Natural killer cell (primary cell): ENCODE data around the gene GPR179. TPM values are rescaled to one million over a fixed set of nuclear protein-coding genes. Genes with fewer than 3 reads are reported as not detected.
"Not testable (repeated sequence)": the region's sequence is repeated elsewhere in the genome, so short reads cannot be mapped to it uniquely, and the experiment has no call there.

Experiments used
- ATAC-seq, 3 donors: fragments of 150-1000 bp in 2 of 3; fragments of 200-7000 bp in 1 of 3; cut with Tn5 transposase; 1 replicate in 1 of 3; 2 replicates in 2 of 3; pipeline ENCODE4 v1.10.0; 2021; ENCODE audit warnings: mild to moderate bottlenecking in 2 of 3, moderate library complexity in 2 of 3
- DNase-seq, 2 donors: peaks; one replicate each; pipeline versions ENCODE4 v3.0.0 to v3.0.0-alpha.2; 2013 to 2021; ENCODE audit warnings: mixed read lengths in 1 of 2
- H3K27ac ChIP-seq: one replicate; pipeline ENCODE4 v1.5.1; 2013; ENCODE audit warnings: mild to moderate bottlenecking, low read length
- H3K27me3 ChIP-seq: one replicate; pipeline ENCODE4 v1.6.1; 2013; ENCODE audit warnings: low read length; ENCODE audit not compliant: control insufficient read depth, insufficient read depth
- H3K36me3 ChIP-seq: one replicate; pipeline ENCODE4 v1.6.1; 2013; ENCODE audit warnings: low read length; ENCODE audit not compliant: control insufficient read depth, insufficient read depth
- H3K4me1 ChIP-seq: one replicate; pipeline ENCODE4 v1.6.1; 2013; ENCODE audit warnings: low read length; ENCODE audit not compliant: control insufficient read depth, insufficient read depth
- H3K4me3 ChIP-seq: one replicate; pipeline ENCODE4 v1.5.1; 2013; ENCODE audit warnings: low read length
- H3K9me3 ChIP-seq: one replicate; pipeline ENCODE4 v1.6.1; 2013; ENCODE audit warnings: low read length; ENCODE audit not compliant: control insufficient read depth, insufficient read depth
- H3K27ac Mint-ChIP-seq, 2 donors: one replicate each; pipeline ENCODE4 v1.8.0; 2022; ENCODE audit warnings: mild to moderate bottlenecking in 2 of 2, mixed read lengths in 2 of 2, moderate library complexity in 1 of 2
- H3K27me3 Mint-ChIP-seq, 2 donors: one replicate each; pipeline ENCODE4 v1.8.0; 2022; ENCODE audit warnings: low read depth in 2 of 2, mixed read lengths in 2 of 2
- H3K36me3 Mint-ChIP-seq: one replicate; pipeline ENCODE4 v1.8.0; 2022; ENCODE audit warnings: mixed read lengths
- H3K4me1 Mint-ChIP-seq, 2 donors: one replicate each; pipeline ENCODE4 v1.8.0; 2022; ENCODE audit warnings: mixed read lengths in 2 of 2
- H3K4me3 Mint-ChIP-seq: one replicate; pipeline ENCODE4 v1.8.0; 2022; ENCODE audit warnings: mild to moderate bottlenecking, moderate library complexity, mixed read lengths
- H3K9me3 Mint-ChIP-seq, 2 donors: one replicate each; pipeline ENCODE4 v1.8.0; 2022; ENCODE audit warnings: mixed read lengths in 2 of 2
- CTCF ChIP-seq: fragments of 200-600 bp; IDR thresholded peaks from one replicate; pipeline ENCODE4 v1.8.0; 2022; ENCODE audit warnings: antibody characterized with exemption
- WGBS: methylation state at CpG from one replicate; pipeline ENCODE4 v1.1.7; 2013; ENCODE audit warnings: missing lambda C conversion rate; ENCODE audit not compliant: insufficient coverage; 5-methylcytosine and 5-hydroxymethylcytosine counted together
- intact Hi-C: fragments of 100-400 bp; cut with micrococcal nuclease; formaldehyde crosslinking; loops from one replicate; pipeline ENCODE4 v1.14.2; 2022
- total RNA-seq, 4 donors: library from RNA; stranded (reverse); fragments of 120-200 nt in 1 of 4; gene quantifications; one replicate each; pipeline versions ENCODE4 v1.2.3 to v1.2.4, GENCODE V29; 2013 to 2022

Gene GPR179
- total RNA-seq, 3 donors from 2014 or later (not counting 1 experiment from before 2014, with no cell fraction given): not detected

DNA sequence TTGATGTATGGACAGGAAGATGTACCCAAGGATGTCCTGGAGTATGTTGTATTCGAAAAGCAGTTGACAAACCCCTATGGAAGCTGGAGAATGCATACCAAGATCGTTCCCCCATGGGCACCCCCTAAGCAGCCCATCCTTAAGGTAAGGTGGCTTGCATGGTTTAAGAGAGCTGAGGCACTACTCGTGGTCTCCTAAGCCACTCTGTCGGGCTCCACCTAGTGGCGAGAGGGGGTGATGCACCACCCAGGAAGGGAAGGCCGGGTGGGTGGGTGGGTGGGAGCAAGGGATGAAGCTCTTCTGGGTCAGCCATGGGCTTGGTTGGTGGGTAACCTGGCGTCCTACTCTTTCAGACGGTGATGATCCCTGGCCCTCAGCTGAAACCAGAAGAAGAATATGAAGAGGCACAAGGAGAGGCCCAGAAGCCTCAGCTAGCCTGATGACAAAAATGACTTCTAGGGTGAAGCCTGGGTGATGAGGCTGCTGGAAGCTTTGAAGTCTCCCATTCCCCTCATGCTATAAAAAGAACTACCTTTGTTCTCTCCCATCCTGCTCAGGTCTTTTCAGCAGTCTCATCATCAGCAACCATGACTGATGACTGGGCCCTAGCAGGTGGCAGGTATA is 21.5 kb downstream of the GPR179 start:
- peaks cover 19% of the 10 kb centered on the region for H3K36me3 ChIP-seq
- peaks cover 0 to 4% of the 10 kb centered on the region in 2 donors for H3K4me1 Mint-ChIP-seq
- H3K9me3 Mint-ChIP-seq: no peaks in the 10 kb centered on the region
- no peaks in the 10 kb centered on the region for H3K9me3 ChIP-seq
- DNase-seq (peak; percentile 65 to 82), ATAC-seq (peak; percentile 85 to 94 (median 94))
- intact Hi-C loops: no loop called here
- no peak overlapping the region for H3K27ac Mint-ChIP-seq
- no peak overlapping the region for H3K4me3 Mint-ChIP-seq
- H3K36me3 Mint-ChIP-seq: no peaks in the 10 kb centered on the region
- no peaks in the 10 kb centered on the region for H3K27me3 ChIP-seq
- no peak overlapping the region for H3K4me3 ChIP-seq
- H3K4me1 ChIP-seq: no peaks in the 10 kb centered on the region
- peak; percentile 85 for TF ChIP-seq CTCF
- no peak overlapping the region for H3K27ac ChIP-seq
- H3K27me3 Mint-ChIP-seq: no peaks in the 10 kb centered on the region
- WGBS: 29% methylated on average over 8 of the region's 8 CpGs

- Mint-ChIP-seq H3K27ac (no peak overlapping the region), H3K36me3 (peaks cover 7% of the 10 kb centered on the region), H3K9me3 (no peaks in the 10 kb centered on the region), H3K4me3 (no peak overlapping the region), H3K27me3 (no peaks in the 10 kb centered on the region), H3K4me1 (no peaks in the 10 kb centered on the region)
- Histone ChIP-seq H3K4me1 (no peaks in the 10 kb centered on the region), H3K9me3 (no peaks in the 10 kb centered on the region), H3K27me3 (no peaks in the 10 kb centered on the region), H3K36me3 (peaks cover 19% of the 10 kb centered on the region), H3K4me3 (no peak overlapping the region), H3K27ac (no peak overlapping the region)
- intact Hi-C loops: no loop called here
- DNase-seq: no peak
- no peak for TF ChIP-seq CTCF
- no peak for ATAC-seq
- WGBS: 95% methylated on average over 10 of the region's 10 CpGs
Observed at GRCh38 chr17:38320482-38320881, 23.3 kb downstream of the GPR179 start.

DNA sequence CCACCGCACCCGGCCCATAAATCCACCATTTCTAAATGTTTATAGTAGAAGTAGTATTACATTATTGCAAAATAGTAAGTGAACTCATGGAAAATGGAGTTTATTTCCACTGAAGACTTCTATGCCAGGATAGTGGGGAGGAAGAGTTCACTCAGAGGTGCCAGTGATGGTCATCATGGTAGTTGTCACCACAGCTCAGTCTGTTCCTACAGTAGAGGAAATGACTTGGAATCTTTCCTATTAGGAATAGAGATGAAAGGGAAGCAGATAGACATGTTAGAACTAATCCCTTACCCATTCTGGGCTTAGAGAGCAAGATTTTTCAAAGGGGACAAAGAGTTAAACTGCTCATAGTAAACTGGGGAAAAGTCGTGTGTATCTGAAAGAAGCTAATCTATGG is 26.7 kb downstream of the GPR179 start:
- H3K27me3 ChIP-seq: no peaks in the 10 kb centered on the region
- H3K36me3 ChIP-seq: peaks cover 10% of the 10 kb centered on the region
- no peak for TF ChIP-seq CTCF
- peak in 1 of 2 donors; percentile 1 for DNase-seq
- Mint-ChIP-seq H3K27ac (no peak overlapping the region), H3K4me3 (no peak overlapping the region), H3K4me1 (no peaks in the 10 kb centered on the region), H3K36me3 (peaks cover 7% of the 10 kb centered on the region), H3K27me3 (no peaks in the 10 kb centered on the region), H3K9me3 (no peaks in the 10 kb centered on the region)
- H3K27ac ChIP-seq: no peak overlapping the region
- H3K4me1 ChIP-seq: no peaks in the 10 kb centered on the region
- H3K4me3 ChIP-seq: no peak overlapping the region
- ATAC-seq: no peak
- no peaks in the 10 kb centered on the region for H3K9me3 ChIP-seq
- 71% methylated on average over 1 of the region's 3 CpGs for WGBS
- intact Hi-C loops: no loop called here

DNA sequence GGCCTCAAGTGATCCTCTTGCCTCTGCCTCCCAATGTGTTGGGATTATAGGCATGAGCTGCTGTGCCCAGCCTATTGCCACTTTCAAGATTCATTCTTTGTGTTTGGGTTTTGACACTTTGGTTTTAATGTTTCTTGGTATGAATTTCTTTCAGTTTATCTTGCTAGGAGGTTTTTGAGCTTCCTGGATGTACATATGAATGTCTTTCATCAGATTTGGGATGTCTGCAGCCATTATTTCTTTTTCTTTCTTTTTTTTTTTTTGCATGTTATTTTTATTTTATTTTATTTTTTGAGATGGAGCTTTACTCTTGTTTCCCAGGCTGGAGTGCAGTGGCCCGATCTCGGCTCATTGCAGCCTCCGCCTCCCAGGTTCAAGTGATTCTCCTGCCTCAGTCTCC is 28.3 kb downstream of the GPR179 start:
- no peaks in the 10 kb centered on the region for H3K4me1 ChIP-seq
- no peak for ATAC-seq
- 67% methylated on average over 3 of the region's 3 CpGs for WGBS
- Mint-ChIP-seq H3K4me1 (no peaks in the 10 kb centered on the region), H3K4me3 (no peak overlapping the region), H3K27me3 (no peaks in the 10 kb centered on the region), H3K36me3 (peaks cover 7% of the 10 kb centered on the region), H3K27ac (no peak overlapping the region), H3K9me3 (no peaks in the 10 kb centered on the region)
- H3K9me3 ChIP-seq: no peaks in the 10 kb centered on the region
- intact Hi-C loops: no loop called here
- no peak for TF ChIP-seq CTCF
- no peaks in the 10 kb centered on the region for H3K27me3 ChIP-seq
- H3K4me3 ChIP-seq: no peak overlapping the region
- H3K27ac ChIP-seq: no peak overlapping the region
- no peak for DNase-seq
- H3K36me3 ChIP-seq: peaks cover 4% of the 10 kb centered on the region

DNA sequence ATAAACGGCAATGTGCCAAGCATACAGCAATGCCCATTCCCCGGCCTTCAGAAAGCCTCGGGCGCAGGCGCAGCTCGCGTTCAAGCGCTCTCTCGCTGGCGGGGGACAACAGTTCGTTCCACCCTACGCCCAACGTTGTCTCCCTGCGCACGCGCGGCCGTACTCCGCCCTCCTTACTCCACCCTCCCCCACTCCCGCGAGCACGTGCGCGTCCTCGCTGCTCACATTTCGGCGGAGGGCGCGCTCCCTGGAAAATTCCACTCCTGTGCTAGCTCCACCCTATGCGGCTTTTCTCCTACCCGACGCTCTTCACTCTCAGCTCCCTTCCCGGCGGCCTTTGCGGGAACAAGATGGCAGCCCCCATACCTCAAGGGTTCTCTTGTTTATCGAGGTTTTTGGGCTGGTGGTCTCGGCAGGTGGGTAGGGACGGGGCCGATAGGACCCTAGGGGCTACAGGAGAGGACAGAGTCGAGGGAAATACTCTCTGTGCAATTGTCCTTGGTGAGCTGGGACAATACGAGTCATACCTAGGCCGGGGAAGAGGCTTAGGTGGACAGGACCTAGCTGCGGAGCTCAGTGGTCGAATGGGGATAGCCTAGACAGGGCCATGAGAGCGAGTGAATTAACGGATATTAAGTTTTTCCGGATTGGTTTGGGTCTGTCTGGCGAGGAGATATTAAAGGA is 46.8 kb downstream of the GPR179 start, which contains the start of gene MRPL45:
MRPL45 (plus strand) TSS at position 335 of the 684 bp plus-strand sequence; CDS start at position 351, 16 bp downstream.
- Mint-ChIP-seq H3K27ac (peak within 1 kb of the TSS; percentile 92), H3K4me3 (peak within 1 kb of the TSS; percentile 93), H3K4me1 (peaks cover 7 to 11% of the 10 kb centered on the region in 2 donors)
- H3K9me3 ChIP-seq, H3K27me3 ChIP-seq, H3K27me3 Mint-ChIP-seq, intact Hi-C loops, H3K36me3 ChIP-seq, H3K4me1 ChIP-seq, H3K36me3 Mint-ChIP-seq, H3K9me3 Mint-ChIP-seq: not testable (repeated sequence)
- Histone ChIP-seq H3K4me3 (peak within 1 kb of the TSS; percentile 56), H3K27ac (peak within 1 kb of the TSS; percentile 83)
- DNase-seq (peak; percentile 88 to 98), ATAC-seq (peak; percentile 91 to 97 (median 93))
- under 1% methylated on average over 40 of the region's 48 CpGs for WGBS
